HCT116 (cell line): ENCODE data around the gene NAPSA. TPM values are rescaled to one million over a fixed set of nuclear protein-coding genes. Genes with fewer than 3 reads are reported as not detected.

Source experiments
- ATAC-seq: fragments of 200-7000 bp; cut with Tn5 transposase; 2 replicates; pipeline ENCODE4 v1.9.1; 2020; ENCODE audit warnings: mild to moderate bottlenecking, moderate library complexity
- BruUV-seq: library from RNA; stranded (reverse); fragments of 400-500 nt; replicated peaks from 2 replicates; lab custom pipeline; 2021; lab: Mats Ljungman, UMichigan
- CTCF ChIA-PET: fragments of 300-600 bp; sonication (Branson Sonifier 250); formaldehyde crosslinking; loops from one replicate; lab custom pipeline; 2021; ENCODE audit warnings: antibody characterized with exemption; lab: Charles Lee
- POLR2A ChIA-PET: fragments of 300-600, 350-600 bp; sonication (Branson Sonifier 250); formaldehyde crosslinking; loops from one replicate; lab custom pipeline; 2021; ENCODE audit warnings: antibody characterized with exemption; lab: Charles Lee
- RAD21 ChIA-PET, 2 experiments: fragments of 300-600 bp; sonication (Branson Sonifier 250); formaldehyde crosslinking; loops; one replicate each; lab custom pipeline; 2023; ENCODE audit warnings: low total read pairs in 2 of 2; ENCODE audit not compliant: uncharacterized antibody in 2 of 2, unreplicated experiment in 2 of 2, low non-redundant PET in 1 of 2; lab: Charles Lee
- DNase-seq: peaks from one replicate; pipeline ENCODE4 v3.0.0-alpha.2; 2010; ENCODE audit warnings: low read depth, low spot score
- H2AFZ ChIP-seq: fragments of 200-600 bp; shearing (Covaris generic), sonication (generic); 2 replicates; pipeline ENCODE4 v1.6.1; 2017; ENCODE audit warnings: low read depth, mixed run types, mixed read lengths, antibody characterized with exemption, low read length; ENCODE audit not compliant: poor library complexity, severe bottlenecking
- H3K27ac ChIP-seq: 2 replicates; pipeline ENCODE4 v1.5.1; 2012; ENCODE audit warnings: low read depth, low read length
- H3K27me3 ChIP-seq: fragments of 200-600 bp; sonication (generic); 2 replicates; pipeline ENCODE4 v1.6.1; 2016; ENCODE audit warnings: mixed run types, low read length, mixed read lengths; ENCODE audit not compliant: insufficient read depth
- H3K36me3 ChIP-seq, 2 experiments: fragments of 200-500 bp in 1 of 2; fragments of 200-600 bp in 1 of 2; sonication (Bioruptor generic) in 1 of 2; sonication (generic) in 1 of 2; 2 replicates each; pipeline versions ENCODE4 v1.5.1 to v1.6.1; 2014 to 2016; ENCODE audit warnings: low read length in 2 of 2, inconsistent platforms in 1 of 2, mixed read lengths in 1 of 2, mixed run types in 1 of 2; ENCODE audit not compliant: insufficient read depth in 2 of 2, control insufficient read depth in 1 of 2
- H3K4me1 ChIP-seq, 2 experiments: fragments of 200-600 bp in 1 of 2; sonication (generic) in 1 of 2; 2 replicates each; pipeline versions ENCODE4 v1.5.1 to v1.6.1; 2012 to 2017; ENCODE audit warnings: low read length in 2 of 2, inconsistent platforms in 1 of 2, mild to moderate bottlenecking in 1 of 2, mixed read lengths in 1 of 2, mixed run types in 1 of 2, moderate library complexity in 1 of 2; ENCODE audit not compliant: insufficient read depth in 2 of 2, control insufficient read depth in 1 of 2
- H3K4me2 ChIP-seq: fragments of 200-600 bp; sonication (generic); 2 replicates; pipeline ENCODE4 v1.6.1; 2017; ENCODE audit warnings: mixed run types, low read length, mixed read lengths
- H3K4me3 ChIP-seq, 2 experiments: fragments of 200-600 bp in 1 of 2; sonication (generic) in 1 of 2; replicated peaks in 1 of 2; 2 replicates each; pipeline ENCODE4 v1.5.1; 2011 to 2016; ENCODE audit warnings: low read length in 2 of 2, control low read depth in 1 of 2, low read depth in 1 of 2, mild to moderate bottlenecking in 1 of 2, mixed read lengths in 1 of 2, mixed run types in 1 of 2
- H3K79me2 ChIP-seq: fragments of 200-600 bp; sonication (generic); 2 replicates; pipeline ENCODE4 v1.6.1; 2017; ENCODE audit warnings: mild to moderate bottlenecking, mixed run types, low read length, moderate library complexity, mixed read lengths; ENCODE audit not compliant: insufficient read depth
- H3K9ac ChIP-seq: fragments of 200-600 bp; sonication (generic); 2 replicates; pipeline ENCODE4 v1.6.1; 2016; ENCODE audit warnings: low read length, mixed read lengths
- H3K9me2 ChIP-seq: fragments of 200-600 bp; sonication (generic), shearing (Covaris generic); 2 replicates; pipeline ENCODE4 v1.6.1; 2017; ENCODE audit warnings: mixed run types, mild to moderate bottlenecking, moderate library complexity; ENCODE audit not compliant: insufficient read depth
- H3K9me3 ChIP-seq, 2 experiments: fragments of 200-500 bp in 1 of 2; fragments of 200-600 bp in 1 of 2; sonication (Bioruptor generic) in 1 of 2; sonication (generic) in 1 of 2; 2 replicates each; pipeline ENCODE4 v1.6.1; 2014 to 2017; ENCODE audit warnings: low read length in 2 of 2, mixed read lengths in 2 of 2, inconsistent platforms in 1 of 2, low read depth in 1 of 2, mild to moderate bottlenecking in 1 of 2, mixed run types in 1 of 2, moderate library complexity in 1 of 2; ENCODE audit not compliant: control insufficient read depth in 1 of 2, insufficient read depth in 1 of 2
- H4K20me1 ChIP-seq: fragments of 200-600 bp; sonication (generic), shearing (Covaris generic); 2 replicates; pipeline ENCODE4 v1.6.1; 2017; ENCODE audit warnings: mixed run types, mild to moderate bottlenecking, moderate library complexity; ENCODE audit not compliant: insufficient read depth
- CBX3 ChIP-seq: IDR thresholded peaks from 2 replicates; pipeline ENCODE4 v1.6.1; 2012; ENCODE audit warnings: low read depth
- CEBPB ChIP-seq: IDR thresholded peaks from 2 replicates; pipeline ENCODE4 v1.6.1; 2012; ENCODE audit warnings: low read depth
- ELF1 ChIP-seq: IDR thresholded peaks from 2 replicates; pipeline ENCODE4 v1.6.1; 2012; ENCODE audit warnings: low read depth, borderline replicate concordance
- EZH2phosphoT487 ChIP-seq: fragments of 200-600 bp; IDR thresholded peaks from 2 replicates; pipeline ENCODE4 v1.6.1; 2018; ENCODE audit warnings: antibody characterized with exemption, borderline replicate concordance
- FOSL1 ChIP-seq: IDR thresholded peaks from 2 replicates; pipeline ENCODE4 v1.6.1; 2012; ENCODE audit warnings: low read depth
- JUND ChIP-seq: IDR thresholded peaks from 2 replicates; pipeline ENCODE4 v1.6.1; 2012
- SRF ChIP-seq: IDR thresholded peaks from 2 replicates; pipeline ENCODE4 v1.6.1; 2012; ENCODE audit warnings: low read depth
- YY1 ChIP-seq: IDR thresholded peaks from 2 replicates; pipeline ENCODE4 v1.6.1; 2011; ENCODE audit warnings: low read length, low read depth, moderate library complexity, mild to moderate bottlenecking; ENCODE audit not compliant: insufficient replicate concordance; ENCODE audit errors: extremely low read depth
- intact Hi-C: fragments of 100-400 bp; cut with micrococcal nuclease; formaldehyde crosslinking; loops from 2 replicates; pipeline ENCODE4 v1.10.0; 2022
- total RNA-seq: library from RNA; stranded (reverse); gene quantifications from one replicate; pipeline ENCODE4 v1.2.1, GENCODE V29; 2021; ENCODE audit not compliant: unreplicated experiment
- TF ChIP-seq, protein P1 (sequence below): IDR thresholded peaks from 2 replicates; pipeline ENCODE4 v1.6.1; 2012
- TF ChIP-seq, protein P2 (sequence below), 3 experiments: fragments of 200-600 bp in 1 of 3; sonication (generic) in 1 of 3; IDR thresholded peaks in 2 of 3; conservative IDR thresholded peaks in 1 of 3; 2 replicates each; pipeline ENCODE4 v1.5.1; 2012 to 2017; ENCODE audit warnings: low read depth in 2 of 3, low read length in 2 of 3, antibody characterized with exemption in 1 of 3, borderline replicate concordance in 1 of 3, control low read depth in 1 of 3, mild to moderate bottlenecking in 1 of 3, mixed read lengths in 1 of 3, mixed run types in 1 of 3, moderate library complexity in 1 of 3; ENCODE audit not compliant: insufficient read depth in 1 of 3
- TF ChIP-seq, protein P3 (sequence below): IDR thresholded peaks from 2 replicates; pipeline ENCODE4 v1.6.1; 2012; ENCODE audit warnings: low read depth
- TF ChIP-seq, protein P4 (sequence below): IDR thresholded peaks from 2 replicates; pipeline ENCODE4 v1.6.1; 2012

NAPSA gene
- total RNA-seq, 1 experiment from 2014 or later = 4.4 TPM

DNA sequence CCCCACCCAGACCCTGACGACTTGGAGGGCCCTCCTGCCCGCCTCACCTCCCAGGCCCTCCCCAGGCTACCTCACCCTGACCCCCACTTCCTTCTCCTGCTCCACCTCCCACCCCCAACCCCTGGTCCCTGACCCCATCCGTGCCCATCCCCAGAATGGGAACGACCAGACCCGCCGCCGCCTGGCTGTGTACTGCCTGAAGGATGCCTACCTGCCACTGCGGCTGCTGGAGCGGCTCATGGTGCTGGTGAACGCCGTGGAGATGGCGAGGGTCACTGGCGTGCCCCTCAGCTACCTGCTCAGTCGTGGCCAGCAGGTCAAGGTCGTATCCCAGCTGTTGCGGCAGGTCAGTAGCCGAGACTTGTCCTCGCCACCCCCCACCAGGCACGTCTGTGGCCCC, 41.4 kb upstream of the NAPSA start:
- H3K27ac ChIP-seq = no peak overlapping the region
- no peak overlapping the region for H3K9ac ChIP-seq
- peaks cover 13 to 46% of the 10 kb centered on the region in 2 experiments; a peak in 3 of 4 replicates for H3K36me3 ChIP-seq
- intact Hi-C loops = no loop called here
- no peaks in the 10 kb centered on the region for H3K9me3 ChIP-seq
- BruUV-seq = no TSS peak
- H2AFZ ChIP-seq = no peak overlapping the region
- no peak for DNase-seq
- no peaks in the 10 kb centered on the region for H3K27me3 ChIP-seq
- RAD21 ChIA-PET = no interaction called here
- no peaks in the 10 kb centered on the region for H3K79me2 ChIP-seq
- no peak for TF ChIP-seq CEBPB
- TF ChIP-seq, protein P1, sequence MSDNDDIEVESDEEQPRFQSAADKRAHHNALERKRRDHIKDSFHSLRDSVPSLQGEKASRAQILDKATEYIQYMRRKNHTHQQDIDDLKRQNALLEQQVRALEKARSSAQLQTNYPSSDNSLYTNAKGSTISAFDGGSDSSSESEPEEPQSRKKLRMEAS = no peak
- no peak for TF ChIP-seq EZH2phosphoT487
- TF ChIP-seq, all 23 proteins: peak for 0
- Histone ChIP-seq H3K4me1 (no peaks in the 10 kb centered on the region), H3K9me2 (no peaks in the 10 kb centered on the region), H4K20me1 (no peaks in the 10 kb centered on the region), H3K4me2 (no peak overlapping the region), H3K4me3 (no peak overlapping the region)
- ChIA-PET CTCF (no interaction called here), POLR2A (no interaction called here)
- ATAC-seq = no peak

DNA sequence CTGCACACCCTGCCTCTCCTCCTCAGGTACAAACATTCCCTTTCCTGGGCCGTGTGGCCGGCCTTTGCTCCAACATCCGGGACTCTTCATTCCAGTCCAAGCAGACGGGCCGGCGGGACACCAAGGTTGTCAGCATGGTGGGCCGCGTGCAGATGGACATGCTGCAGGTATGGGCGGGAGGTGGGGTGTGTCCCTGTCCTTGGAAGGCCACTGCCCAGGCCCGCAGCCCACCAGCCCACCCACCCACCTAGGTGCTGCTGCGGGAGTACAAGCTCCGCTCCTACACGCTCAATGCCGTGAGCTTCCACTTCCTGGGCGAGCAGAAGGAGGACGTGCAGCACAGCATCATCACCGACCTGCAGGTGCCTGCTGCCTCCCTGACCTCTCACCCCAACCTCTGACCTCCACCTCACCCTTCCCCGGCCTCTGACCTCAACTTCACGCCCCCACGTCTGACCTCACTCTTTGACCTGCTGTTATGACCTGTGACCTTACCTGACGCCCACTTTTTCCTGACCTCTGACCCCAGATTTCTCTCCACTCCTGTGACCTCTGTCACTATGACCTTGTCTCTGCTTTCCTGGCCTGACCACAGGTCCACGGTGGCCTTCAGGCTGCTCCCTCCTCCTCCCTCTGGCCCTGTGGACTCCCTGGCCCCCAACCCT, 40.8 kb upstream of the NAPSA start:
- ATAC-seq (peak; percentile 6; the same call in 1 of the 2 replicates), DNase-seq (no peak)
- H3K36me3 ChIP-seq = peaks cover 15 to 49% of the 10 kb centered on the region in 2 experiments; a peak in 3 of 4 replicates
- no peak overlapping the region for H3K27ac ChIP-seq
- BruUV-seq = no TSS peak
- H4K20me1 ChIP-seq = no peaks in the 10 kb centered on the region
- intact Hi-C loops = no loop called here
- no peaks in the 10 kb centered on the region for H3K9me2 ChIP-seq
- H2AFZ ChIP-seq = no peak overlapping the region
- ChIA-PET RAD21 (no interaction called here), POLR2A (no interaction called here), CTCF (no interaction called here)
- H3K4me3 ChIP-seq = no peak overlapping the region
- TF ChIP-seq, protein P1 = no peak
- TF ChIP-seq EZH2phosphoT487 (no peak), FOSL1 (no peak), JUND (no peak), CEBPB (no peak), YY1 (no peak), SRF (no peak), ELF1 (no peak), CBX3 (no peak)
- TF ChIP-seq, protein P2, sequence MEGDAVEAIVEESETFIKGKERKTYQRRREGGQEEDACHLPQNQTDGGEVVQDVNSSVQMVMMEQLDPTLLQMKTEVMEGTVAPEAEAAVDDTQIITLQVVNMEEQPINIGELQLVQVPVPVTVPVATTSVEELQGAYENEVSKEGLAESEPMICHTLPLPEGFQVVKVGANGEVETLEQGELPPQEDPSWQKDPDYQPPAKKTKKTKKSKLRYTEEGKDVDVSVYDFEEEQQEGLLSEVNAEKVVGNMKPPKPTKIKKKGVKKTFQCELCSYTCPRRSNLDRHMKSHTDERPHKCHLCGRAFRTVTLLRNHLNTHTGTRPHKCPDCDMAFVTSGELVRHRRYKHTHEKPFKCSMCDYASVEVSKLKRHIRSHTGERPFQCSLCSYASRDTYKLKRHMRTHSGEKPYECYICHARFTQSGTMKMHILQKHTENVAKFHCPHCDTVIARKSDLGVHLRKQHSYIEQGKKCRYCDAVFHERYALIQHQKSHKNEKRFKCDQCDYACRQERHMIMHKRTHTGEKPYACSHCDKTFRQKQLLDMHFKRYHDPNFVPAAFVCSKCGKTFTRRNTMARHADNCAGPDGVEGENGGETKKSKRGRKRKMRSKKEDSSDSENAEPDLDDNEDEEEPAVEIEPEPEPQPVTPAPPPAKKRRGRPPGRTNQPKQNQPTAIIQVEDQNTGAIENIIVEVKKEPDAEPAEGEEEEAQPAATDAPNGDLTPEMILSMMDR (IDR thresholded peaks at IDR 0.05 in 2 of 3, conservative IDR thresholded peaks at IDR 0.05 in 1 of 3; ENCODE audit: borderline replicate concordance in 1 of 3, insufficient read depth in 1 of 3, low read depth in 2 of 3, low read length in 2 of 3) = no peak
- TF ChIP-seq, protein P3, sequence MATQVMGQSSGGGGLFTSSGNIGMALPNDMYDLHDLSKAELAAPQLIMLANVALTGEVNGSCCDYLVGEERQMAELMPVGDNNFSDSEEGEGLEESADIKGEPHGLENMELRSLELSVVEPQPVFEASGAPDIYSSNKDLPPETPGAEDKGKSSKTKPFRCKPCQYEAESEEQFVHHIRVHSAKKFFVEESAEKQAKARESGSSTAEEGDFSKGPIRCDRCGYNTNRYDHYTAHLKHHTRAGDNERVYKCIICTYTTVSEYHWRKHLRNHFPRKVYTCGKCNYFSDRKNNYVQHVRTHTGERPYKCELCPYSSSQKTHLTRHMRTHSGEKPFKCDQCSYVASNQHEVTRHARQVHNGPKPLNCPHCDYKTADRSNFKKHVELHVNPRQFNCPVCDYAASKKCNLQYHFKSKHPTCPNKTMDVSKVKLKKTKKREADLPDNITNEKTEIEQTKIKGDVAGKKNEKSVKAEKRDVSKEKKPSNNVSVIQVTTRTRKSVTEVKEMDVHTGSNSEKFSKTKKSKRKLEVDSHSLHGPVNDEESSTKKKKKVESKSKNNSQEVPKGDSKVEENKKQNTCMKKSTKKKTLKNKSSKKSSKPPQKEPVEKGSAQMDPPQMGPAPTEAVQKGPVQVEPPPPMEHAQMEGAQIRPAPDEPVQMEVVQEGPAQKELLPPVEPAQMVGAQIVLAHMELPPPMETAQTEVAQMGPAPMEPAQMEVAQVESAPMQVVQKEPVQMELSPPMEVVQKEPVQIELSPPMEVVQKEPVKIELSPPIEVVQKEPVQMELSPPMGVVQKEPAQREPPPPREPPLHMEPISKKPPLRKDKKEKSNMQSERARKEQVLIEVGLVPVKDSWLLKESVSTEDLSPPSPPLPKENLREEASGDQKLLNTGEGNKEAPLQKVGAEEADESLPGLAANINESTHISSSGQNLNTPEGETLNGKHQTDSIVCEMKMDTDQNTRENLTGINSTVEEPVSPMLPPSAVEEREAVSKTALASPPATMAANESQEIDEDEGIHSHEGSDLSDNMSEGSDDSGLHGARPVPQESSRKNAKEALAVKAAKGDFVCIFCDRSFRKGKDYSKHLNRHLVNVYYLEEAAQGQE = no peak
- TF ChIP-seq, protein P4, sequence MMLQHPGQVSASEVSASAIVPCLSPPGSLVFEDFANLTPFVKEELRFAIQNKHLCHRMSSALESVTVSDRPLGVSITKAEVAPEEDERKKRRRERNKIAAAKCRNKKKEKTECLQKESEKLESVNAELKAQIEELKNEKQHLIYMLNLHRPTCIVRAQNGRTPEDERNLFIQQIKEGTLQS = no peak
- no peak overlapping the region for H3K9ac ChIP-seq
- H3K4me2 ChIP-seq = no peak overlapping the region
- no peaks in the 10 kb centered on the region for H3K4me1 ChIP-seq
- H3K9me3 ChIP-seq = no peaks in the 10 kb centered on the region
- H3K79me2 ChIP-seq = no peaks in the 10 kb centered on the region
- no peaks in the 10 kb centered on the region for H3K27me3 ChIP-seq
